Neutrophil (primary cell): ENCODE data around the gene ZNF439.
A peak's percentile ranks its signal among the peaks of the same experiment; 100 is the strongest.
"Not testable (repeated sequence)": the region's sequence is repeated elsewhere in the genome, so short reads cannot be mapped to it uniquely, and the experiment has no call there.

Experiments used
- H3K27ac ChIP-seq: fragments of 200-600 bp; sonication (generic); 2 replicates; pipeline ENCODE4 v1.5.1; 2016; ENCODE audit warnings: mild to moderate bottlenecking, moderate library complexity
- H3K27me3 ChIP-seq: fragments of 200-600 bp; sonication (generic); 2 replicates; pipeline ENCODE4 v1.6.0; 2016; ENCODE audit warnings: mild to moderate bottlenecking
- H3K36me3 ChIP-seq: fragments of 200-600 bp; sonication (generic); 2 replicates; pipeline ENCODE4 v1.5.1; 2017
- H3K4me1 ChIP-seq, 2 experiments: fragments of 200-600 bp in 1 of 2; sonication (generic) in 1 of 2; 1 replicate in 1 of 2; 2 replicates in 1 of 2; pipeline versions ENCODE4 v1.5.1 to v1.6.1; 2013 to 2016; ENCODE audit warnings: low read depth in 1 of 2, low read length in 1 of 2, mild to moderate bottlenecking in 1 of 2, moderate library complexity in 1 of 2; ENCODE audit not compliant: control insufficient read depth in 1 of 2, insufficient read depth in 1 of 2
- H3K4me3 ChIP-seq, 2 experiments: fragments of 200-600 bp in 1 of 2; sonication (generic) in 1 of 2; 1 replicate in 1 of 2; 2 replicates in 1 of 2; pipeline ENCODE4 v1.5.1; 2013 to 2016; ENCODE audit warnings: low read depth in 1 of 2, low read length in 1 of 2, mild to moderate bottlenecking in 1 of 2, moderate library complexity in 1 of 2
- H3K9me3 ChIP-seq: fragments of 200-600 bp; sonication (generic); 2 replicates; pipeline ENCODE4 v1.5.1; 2016
- TF ChIP-seq, protein P1 (sequence below): fragments of 200-600 bp; sonication (generic); IDR thresholded peaks from 2 replicates; pipeline ENCODE4 v1.5.1; 2016; ENCODE audit warnings: antibody characterized with exemption

Gene ZNF439

DNA sequence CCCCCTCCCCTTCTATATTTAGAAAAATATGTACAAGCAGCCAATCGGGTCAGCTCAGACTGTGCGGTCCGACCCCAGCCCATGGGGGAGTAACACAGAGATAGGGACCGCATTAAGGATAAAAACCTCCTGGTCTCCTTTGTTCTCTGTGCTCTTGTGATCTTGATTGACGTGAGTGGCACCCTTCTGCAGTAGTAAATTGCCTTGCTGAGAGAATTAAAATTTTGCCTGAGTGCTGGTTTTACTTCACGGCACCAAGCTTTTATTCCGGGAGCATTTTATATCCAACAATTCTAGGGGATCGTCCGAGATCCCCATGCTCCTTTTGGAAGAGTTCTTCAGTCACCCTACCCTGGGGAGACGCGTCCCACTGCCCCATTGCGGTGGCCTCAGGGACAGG lies 32.1 kb downstream of the ZNF439 start:
- no peak overlapping the region for H3K27ac ChIP-seq
- H3K4me1 ChIP-seq, result peaks cover 0 to 4% of the 10 kb centered on the region in 2 experiments
- no peaks in the 10 kb centered on the region for H3K9me3 ChIP-seq
- TF ChIP-seq, protein P1, sequence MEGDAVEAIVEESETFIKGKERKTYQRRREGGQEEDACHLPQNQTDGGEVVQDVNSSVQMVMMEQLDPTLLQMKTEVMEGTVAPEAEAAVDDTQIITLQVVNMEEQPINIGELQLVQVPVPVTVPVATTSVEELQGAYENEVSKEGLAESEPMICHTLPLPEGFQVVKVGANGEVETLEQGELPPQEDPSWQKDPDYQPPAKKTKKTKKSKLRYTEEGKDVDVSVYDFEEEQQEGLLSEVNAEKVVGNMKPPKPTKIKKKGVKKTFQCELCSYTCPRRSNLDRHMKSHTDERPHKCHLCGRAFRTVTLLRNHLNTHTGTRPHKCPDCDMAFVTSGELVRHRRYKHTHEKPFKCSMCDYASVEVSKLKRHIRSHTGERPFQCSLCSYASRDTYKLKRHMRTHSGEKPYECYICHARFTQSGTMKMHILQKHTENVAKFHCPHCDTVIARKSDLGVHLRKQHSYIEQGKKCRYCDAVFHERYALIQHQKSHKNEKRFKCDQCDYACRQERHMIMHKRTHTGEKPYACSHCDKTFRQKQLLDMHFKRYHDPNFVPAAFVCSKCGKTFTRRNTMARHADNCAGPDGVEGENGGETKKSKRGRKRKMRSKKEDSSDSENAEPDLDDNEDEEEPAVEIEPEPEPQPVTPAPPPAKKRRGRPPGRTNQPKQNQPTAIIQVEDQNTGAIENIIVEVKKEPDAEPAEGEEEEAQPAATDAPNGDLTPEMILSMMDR, result no peak
- H3K36me3 ChIP-seq, result no peaks in the 10 kb centered on the region
- H3K27me3 ChIP-seq, result no peaks in the 10 kb centered on the region
- no peak overlapping the region for H3K4me3 ChIP-seq

GRCh38 chr19:11881151-11881800 lies 32.8 kb downstream of the ZNF439 start:
- Histone ChIP-seq H3K9me3 (no peaks in the 10 kb centered on the region), H3K4me3 (no peak overlapping the region), H3K27ac (no peak overlapping the region), H3K36me3 (no peaks in the 10 kb centered on the region), H3K4me1 (peaks cover 0 to 4% of the 10 kb centered on the region in 2 experiments), H3K27me3 (no peaks in the 10 kb centered on the region)
- TF ChIP-seq, protein P1, result peak; percentile 47

GRCh38 chr19:11882606-11883005 lies 34.1 kb downstream of the ZNF439 start:
- Histone ChIP-seq H3K4me1 (peaks cover 5 to 10% of the 10 kb centered on the region in 2 experiments), H3K9me3 (no peaks in the 10 kb centered on the region), H3K27ac (no peak overlapping the region), H3K4me3 (no peak overlapping the region), H3K27me3 (no peaks in the 10 kb centered on the region), H3K36me3 (no peaks in the 10 kb centered on the region)
- TF ChIP-seq, protein P1, result no peak

DNA sequence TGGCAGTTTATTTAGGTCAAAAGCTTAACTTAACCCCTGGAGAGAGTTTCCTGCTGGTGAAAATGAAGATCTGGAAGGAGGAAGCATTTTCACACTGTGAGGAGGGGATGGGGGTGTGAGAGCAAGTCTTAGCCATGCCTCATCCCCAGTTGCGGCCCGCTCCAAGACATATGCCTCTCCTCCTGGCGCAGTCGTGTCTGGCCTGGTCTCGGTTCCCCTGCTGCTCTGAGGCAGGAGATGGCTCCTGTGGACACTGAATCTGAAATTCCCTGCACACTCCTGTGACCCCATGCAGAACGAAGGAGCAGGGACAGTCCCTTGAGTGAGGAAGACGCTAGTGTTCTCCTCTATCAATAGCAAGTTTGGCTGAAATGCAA lies 38.7 kb downstream of the ZNF439 start:
- Histone ChIP-seq H3K4me3 (peak overlapping the region; percentile 51 to 62), H3K9me3 (no peaks in the 10 kb centered on the region), H3K4me1 (peaks cover 16% of the 10 kb centered on the region in 2 experiments), H3K36me3 (no peaks in the 10 kb centered on the region), H3K27me3 (no peaks in the 10 kb centered on the region), H3K27ac (no peak overlapping the region)
- TF ChIP-seq, protein P1, result no peak

DNA sequence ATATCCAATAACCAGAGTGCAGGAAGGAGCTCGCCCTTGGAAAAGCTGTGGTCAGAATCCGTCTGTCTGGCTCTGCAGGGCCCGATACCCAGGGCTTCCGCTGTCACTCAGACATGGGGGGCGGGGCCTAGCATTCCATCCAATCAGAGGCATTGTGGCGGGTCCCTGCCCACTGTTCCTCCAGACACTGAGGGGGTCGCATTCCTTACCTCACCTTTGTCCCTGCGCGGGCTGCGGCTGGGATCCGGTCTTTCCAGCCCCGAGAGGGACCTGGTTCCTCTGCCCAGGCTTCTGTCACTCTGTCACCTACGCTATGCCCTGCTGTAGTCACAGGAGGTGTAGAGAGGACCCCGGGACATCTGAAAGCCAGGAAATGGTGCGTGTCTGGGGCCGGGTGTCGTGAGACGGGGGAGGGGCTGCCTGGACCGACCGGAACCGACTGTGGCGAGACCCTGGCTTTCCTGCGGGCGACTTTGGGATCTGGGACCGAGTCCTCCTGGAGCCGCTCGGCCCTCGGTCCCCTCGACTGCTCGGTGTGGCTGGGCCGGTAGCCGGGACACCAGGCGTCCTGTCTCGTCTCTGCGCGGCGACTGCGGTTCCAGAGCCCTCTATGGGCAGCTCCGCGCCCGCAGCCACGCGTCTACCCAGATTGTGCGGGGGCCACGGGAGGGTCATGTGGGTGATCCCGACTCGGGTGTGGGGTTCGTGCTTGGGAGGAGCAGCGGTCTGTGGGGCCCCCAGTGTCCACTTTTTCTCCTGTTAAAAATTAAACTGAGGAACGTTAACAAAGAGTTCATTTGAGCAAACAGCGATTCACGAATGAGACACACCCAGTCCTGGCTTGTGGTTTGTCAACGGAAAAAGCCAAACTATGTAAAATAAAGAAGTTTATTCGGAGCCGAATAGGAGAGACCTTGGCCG lies 39.3 kb downstream of the ZNF439 start, which contains the start of gene ZNF69:
Gene ZNF69 (plus strand): TSS at position 172 of the 921 bp plus-strand sequence. CDS start 142 bp downstream, at position 314.
- no peaks in the 10 kb centered on the region for H3K27me3 ChIP-seq
- H3K4me3 ChIP-seq, result peak within 1 kb of the TSS; percentile 51 to 62
- H3K4me1 ChIP-seq, result peaks cover 16% of the 10 kb centered on the region in 2 experiments
- no peaks in the 10 kb centered on the region for H3K9me3 ChIP-seq
- no peaks in the 10 kb centered on the region for H3K36me3 ChIP-seq
- TF ChIP-seq, protein P1, result no peak
- H3K27ac ChIP-seq, result peak within 1 kb of the TSS; percentile 41

DNA sequence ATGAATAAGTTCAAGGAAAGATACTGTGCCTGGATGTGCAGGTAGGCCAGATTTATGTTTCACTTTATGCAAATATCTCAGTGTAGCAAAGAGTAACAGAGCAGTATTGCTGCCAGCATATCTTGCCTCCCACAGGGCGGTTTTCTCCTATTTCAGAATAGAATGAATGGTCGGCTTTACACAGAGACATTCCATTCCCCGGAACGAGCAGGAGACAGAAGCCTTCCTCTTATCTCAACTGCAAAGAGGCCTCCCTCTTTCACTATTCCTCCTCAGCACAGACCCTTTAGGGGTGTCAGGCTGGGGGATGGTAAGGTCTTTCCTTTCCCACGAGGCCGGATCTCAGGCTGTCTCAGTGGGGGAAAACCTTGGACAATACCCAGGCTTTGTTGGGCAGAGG lies 41.4 kb downstream of the ZNF439 start:
- H3K27me3 ChIP-seq, H3K36me3 ChIP-seq: not testable (repeated sequence)

More for the DNA sequence above, 41.4 kb downstream of the ZNF439 start:
- H3K4me3 ChIP-seq, H3K27ac ChIP-seq, H3K9me3 ChIP-seq: not testable (repeated sequence)
- peaks cover 16% of the 10 kb centered on the region in 2 experiments for H3K4me1 ChIP-seq
